Loucy (cell line): ENCODE data around the gene EFNA5.

ENCODE experiments used
- H2AFZ ChIP-seq: fragments of 200-600 bp; sonication (generic); 2 replicates; pipeline ENCODE4 v1.6.0; 2016; ENCODE audit warnings: antibody characterized with exemption, mild to moderate bottlenecking, low read length, moderate library complexity
- H3F3A ChIP-seq: fragments of 200-600 bp; 2 replicates; pipeline ENCODE4 v1.6.0; 2016; ENCODE audit warnings: antibody characterized with exemption, low read depth, mild to moderate bottlenecking
- H3K27me3 ChIP-seq: fragments of 200-600 bp; sonication (generic); 2 replicates; pipeline ENCODE4 v1.6.1; 2014; ENCODE audit warnings: low read length, mild to moderate bottlenecking; ENCODE audit not compliant: insufficient read depth, poor library complexity, severe bottlenecking
- H3K36me3 ChIP-seq: fragments of 200-600 bp; sonication (generic); 2 replicates; pipeline ENCODE4 v1.6.1; 2016; ENCODE audit warnings: low read length; ENCODE audit not compliant: insufficient read depth
- H3K4me1 ChIP-seq: fragments of 200-600 bp; sonication (generic); 2 replicates; pipeline ENCODE4 v1.5.1; 2014; ENCODE audit warnings: low read length, mild to moderate bottlenecking; ENCODE audit not compliant: insufficient read depth, poor library complexity, severe bottlenecking
- H3K4me2 ChIP-seq: fragments of 200-600 bp; sonication (generic); 2 replicates; pipeline ENCODE4 v1.6.0; 2014; ENCODE audit warnings: antibody characterized with exemption, low read length, low read depth, mild to moderate bottlenecking; ENCODE audit not compliant: poor library complexity, severe bottlenecking
- H3K4me3 ChIP-seq: fragments of 200-600 bp; sonication (generic); 2 replicates; pipeline ENCODE4 v1.5.1; 2014; ENCODE audit warnings: low read length, mild to moderate bottlenecking, mixed read lengths; ENCODE audit not compliant: poor library complexity, severe bottlenecking
- H3K79me2 ChIP-seq: fragments of 200-600 bp; sonication (generic); 2 replicates; pipeline ENCODE4 v1.6.1; 2014; ENCODE audit warnings: low read length; ENCODE audit not compliant: insufficient read depth
- H3K9ac ChIP-seq: fragments of 200-600 bp; sonication (generic); 2 replicates; pipeline ENCODE4 v1.6.0; 2014; ENCODE audit warnings: mild to moderate bottlenecking, low read depth, low read length, moderate library complexity; ENCODE audit not compliant: poor library complexity, severe bottlenecking
- H3K9me2 ChIP-seq: fragments of 200-600 bp; sonication (generic); replicated peaks from 2 replicates; pipeline ENCODE4 v1.6.1; 2016; ENCODE audit warnings: low read depth, low read length, mixed read lengths
- H3K9me3 ChIP-seq: fragments of 200-600 bp; sonication (generic); 2 replicates; pipeline ENCODE4 v1.6.1; 2014; ENCODE audit warnings: mild to moderate bottlenecking, antibody characterized with exemption, low read length, low read depth; ENCODE audit not compliant: insufficient read depth
- H4K20me1 ChIP-seq: fragments of 200-600 bp; sonication (generic); 2 replicates; pipeline ENCODE4 v1.6.0; 2014; ENCODE audit warnings: antibody characterized with exemption, low read length, mild to moderate bottlenecking; ENCODE audit not compliant: insufficient read depth, poor library complexity, severe bottlenecking
- CTCF ChIP-seq: fragments of 200-600 bp; sonication (generic); conservative IDR thresholded peaks from 2 replicates; pipeline ENCODE4 v1.5.1; 2014; ENCODE audit warnings: mild to moderate bottlenecking, antibody characterized with exemption, low read length
- EZH2phosphoT487 ChIP-seq: fragments of 200-600 bp; IDR thresholded peaks from 2 replicates; pipeline ENCODE4 v1.6.1; 2018; ENCODE audit warnings: antibody characterized with exemption, mild to moderate bottlenecking, moderate library complexity, borderline replicate concordance

Gene EFNA5

GRCh38 chr5:107640568-107640967 lies 30.2 kb downstream of the EFNA5 start:
- no peak overlapping the region for H3K4me3 ChIP-seq
- no peaks in the 10 kb centered on the region for H3K9me3 ChIP-seq
- H2AFZ ChIP-seq: no peak overlapping the region
- no peaks in the 10 kb centered on the region for H3F3A ChIP-seq
- TF ChIP-seq CTCF: no peak
- no peak for TF ChIP-seq EZH2phosphoT487
- no peaks in the 10 kb centered on the region for H4K20me1 ChIP-seq
- no peak overlapping the region for H3K4me2 ChIP-seq
- no peaks in the 10 kb centered on the region for H3K36me3 ChIP-seq
- H3K27me3 ChIP-seq: no peaks in the 10 kb centered on the region
- no peaks in the 10 kb centered on the region for H3K79me2 ChIP-seq
- H3K9me2 ChIP-seq: no peaks in the 10 kb centered on the region
- H3K9ac ChIP-seq: no peak overlapping the region
- no peaks in the 10 kb centered on the region for H3K4me1 ChIP-seq

DNA sequence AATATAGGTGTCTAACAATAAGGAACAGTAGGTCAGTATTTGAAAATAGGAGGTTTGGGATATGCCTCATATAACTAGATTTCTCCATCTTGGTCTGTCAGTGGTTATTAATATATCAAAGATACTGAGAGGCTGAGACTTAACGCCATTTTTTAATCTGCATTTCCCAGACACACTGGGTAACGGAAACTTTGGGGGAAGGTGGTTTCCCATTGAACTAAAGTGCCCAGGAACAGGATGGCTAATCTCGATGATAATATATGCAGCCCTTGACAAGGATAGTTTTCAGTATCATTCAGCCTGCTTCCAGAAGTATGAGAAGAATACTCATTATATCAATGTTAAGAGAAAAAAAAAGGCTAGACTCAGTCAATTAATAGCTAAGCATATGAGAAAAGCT lies 30.7 kb downstream of the EFNA5 start:
- H3K4me3 ChIP-seq: no peak overlapping the region
- no peak overlapping the region for H3K4me2 ChIP-seq
- H3K9ac ChIP-seq: no peak overlapping the region
- H3K79me2 ChIP-seq: no peaks in the 10 kb centered on the region
- no peaks in the 10 kb centered on the region for H3K27me3 ChIP-seq
- H3K9me2 ChIP-seq: no peaks in the 10 kb centered on the region
- TF ChIP-seq CTCF (no peak), EZH2phosphoT487 (no peak)
- no peaks in the 10 kb centered on the region for H3K4me1 ChIP-seq
- H3F3A ChIP-seq: no peaks in the 10 kb centered on the region
- no peaks in the 10 kb centered on the region for H3K9me3 ChIP-seq
- H2AFZ ChIP-seq: no peak overlapping the region
- H3K36me3 ChIP-seq: no peaks in the 10 kb centered on the region
- no peaks in the 10 kb centered on the region for H4K20me1 ChIP-seq

DNA sequence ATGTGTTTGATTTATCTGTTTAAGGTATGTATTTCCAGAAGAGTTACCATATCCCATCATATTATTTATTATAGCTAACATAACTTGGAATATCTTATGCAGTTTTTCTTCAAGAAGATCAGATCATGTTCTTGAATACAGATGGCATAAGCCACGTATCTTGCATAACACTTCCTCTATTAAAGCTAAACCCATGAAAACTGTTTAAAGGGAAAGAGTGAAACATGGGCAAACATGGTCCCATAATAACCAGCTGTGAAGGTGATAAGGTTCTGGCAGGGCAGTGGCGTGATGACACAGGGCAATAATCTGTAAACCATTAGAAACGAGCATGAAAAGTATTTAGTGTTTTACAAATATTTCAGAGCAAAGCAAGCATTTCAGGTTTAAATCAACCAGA lies 34.2 kb downstream of the EFNA5 start:
- no peak overlapping the region for H3K9ac ChIP-seq
- H3K9me3 ChIP-seq: no peaks in the 10 kb centered on the region
- no peaks in the 10 kb centered on the region for H3K4me1 ChIP-seq
- H3K27me3 ChIP-seq: no peaks in the 10 kb centered on the region
- H3K4me2 ChIP-seq: no peak overlapping the region
- H3K4me3 ChIP-seq: no peak overlapping the region
- no peaks in the 10 kb centered on the region for H3F3A ChIP-seq
- TF ChIP-seq EZH2phosphoT487: no peak
- TF ChIP-seq CTCF: no peak
- H3K36me3 ChIP-seq: no peaks in the 10 kb centered on the region
- no peaks in the 10 kb centered on the region for H3K9me2 ChIP-seq
- no peaks in the 10 kb centered on the region for H4K20me1 ChIP-seq
- H2AFZ ChIP-seq: no peak overlapping the region
- no peaks in the 10 kb centered on the region for H3K79me2 ChIP-seq
